ENCODE data around the gene GRAMD2A.

Gene GRAMD2A

DNA sequence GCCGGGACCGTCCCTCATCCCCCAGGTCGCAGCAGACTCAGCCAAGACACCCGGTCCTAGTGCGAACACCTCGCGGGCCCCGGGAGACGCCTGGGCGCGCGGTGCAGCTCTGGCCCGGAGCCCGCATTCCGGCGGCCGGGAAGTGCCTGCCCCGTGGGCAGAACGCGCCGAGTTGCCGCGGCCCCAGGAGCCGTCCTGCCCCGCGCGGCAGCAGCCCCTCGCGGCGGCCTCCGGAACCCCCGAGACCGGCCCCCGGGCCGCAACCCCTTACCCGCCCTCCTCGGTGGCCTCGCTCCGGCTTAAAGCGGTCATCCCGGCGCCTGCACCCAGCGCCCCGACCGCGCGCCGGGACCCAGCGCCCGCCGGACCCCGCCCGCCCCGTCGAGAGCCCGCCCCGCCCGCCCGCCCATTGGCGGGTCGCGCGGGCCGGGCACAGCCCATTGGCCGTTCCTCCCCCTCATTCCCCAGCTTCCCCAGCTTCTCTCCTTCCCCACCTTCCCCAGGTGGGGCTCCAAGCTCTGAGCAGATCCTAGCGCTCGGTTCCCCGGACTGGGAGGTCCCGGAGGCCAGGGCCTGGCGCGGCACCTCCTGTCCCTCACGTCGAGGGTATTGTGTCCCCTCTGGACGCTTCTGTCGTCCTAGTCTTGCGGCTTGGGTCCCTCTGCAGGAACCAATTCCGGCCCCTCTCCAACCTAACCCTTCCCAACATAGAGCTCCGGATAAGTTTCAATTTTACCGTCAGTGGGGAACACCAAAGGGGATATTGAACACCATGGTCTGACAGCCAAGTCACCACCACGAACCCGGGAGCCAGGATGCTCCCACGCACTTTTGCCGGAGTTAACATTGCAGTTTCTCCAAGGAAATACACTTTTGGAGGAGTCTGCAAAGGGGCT is at the start of gene GRAMD2A:
Gene GRAMD2A, minus strand, starts transcription at position 328 of the 896 bp plus-strand sequence.
- DNase-seq (ENCODE audit: low read depth), result peak; percentile 32

DNA sequence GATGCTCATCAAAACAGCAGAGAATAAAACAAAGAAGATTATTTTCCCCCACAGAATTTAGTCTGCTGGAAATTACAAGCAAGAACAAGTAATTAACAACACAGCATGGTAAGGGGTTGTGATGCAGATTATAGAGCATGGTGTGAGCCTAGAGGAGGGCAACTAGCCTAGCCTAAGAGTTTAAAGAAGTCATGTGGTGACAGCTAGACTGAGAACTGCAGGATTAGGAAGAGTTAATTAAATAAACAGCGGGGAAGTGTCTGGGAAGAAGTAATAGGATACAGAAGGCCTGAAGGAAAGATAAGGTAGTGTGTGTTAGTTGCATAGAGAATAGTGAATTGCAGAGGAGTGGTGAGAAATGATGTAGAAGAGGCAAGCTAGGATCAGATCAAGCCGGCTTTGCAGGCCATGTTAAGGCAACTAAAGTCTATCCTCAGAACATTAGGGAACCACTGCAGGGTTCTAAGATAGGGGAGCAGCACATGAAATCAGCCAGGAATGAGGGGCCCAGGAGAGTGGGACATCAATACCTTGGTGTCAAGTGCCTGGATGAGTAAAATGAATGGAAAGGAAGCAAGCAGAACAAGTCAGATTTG is 45.3 kb upstream of the GRAMD2A start:
- no peak for DNase-seq (ENCODE audit: low read depth)

- DNase-seq (ENCODE audit: low read depth), result no peak
These were observed 42.1 kb upstream of the GRAMD2A start for GRCh38 chr15:72239652-72240051.

DNA sequence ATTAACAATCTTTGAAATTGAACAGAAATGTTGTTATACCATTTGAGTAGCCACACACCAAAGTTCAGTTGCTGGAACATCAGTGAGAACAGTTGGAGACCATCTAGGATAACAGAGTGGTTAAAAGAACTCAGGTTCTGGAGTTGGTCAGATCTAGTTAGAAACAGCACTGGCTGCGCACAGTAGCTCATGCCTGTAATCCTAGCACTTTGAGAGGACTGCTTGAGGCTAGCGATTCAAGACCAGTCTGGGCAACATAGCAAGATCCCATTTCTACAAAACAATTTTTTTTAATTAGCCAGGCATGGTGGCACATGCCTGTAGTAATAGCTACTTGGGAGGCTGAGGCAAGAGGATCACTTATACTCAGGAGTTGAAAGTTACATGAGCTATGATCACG is 41.0 kb upstream of the GRAMD2A start:
- DNase-seq (ENCODE audit: low read depth), result no peak

- no peak for DNase-seq (ENCODE audit: low read depth)
These were observed 40.3 kb upstream of the GRAMD2A start for GRCh38 chr15:72237853-72238224.

DNA sequence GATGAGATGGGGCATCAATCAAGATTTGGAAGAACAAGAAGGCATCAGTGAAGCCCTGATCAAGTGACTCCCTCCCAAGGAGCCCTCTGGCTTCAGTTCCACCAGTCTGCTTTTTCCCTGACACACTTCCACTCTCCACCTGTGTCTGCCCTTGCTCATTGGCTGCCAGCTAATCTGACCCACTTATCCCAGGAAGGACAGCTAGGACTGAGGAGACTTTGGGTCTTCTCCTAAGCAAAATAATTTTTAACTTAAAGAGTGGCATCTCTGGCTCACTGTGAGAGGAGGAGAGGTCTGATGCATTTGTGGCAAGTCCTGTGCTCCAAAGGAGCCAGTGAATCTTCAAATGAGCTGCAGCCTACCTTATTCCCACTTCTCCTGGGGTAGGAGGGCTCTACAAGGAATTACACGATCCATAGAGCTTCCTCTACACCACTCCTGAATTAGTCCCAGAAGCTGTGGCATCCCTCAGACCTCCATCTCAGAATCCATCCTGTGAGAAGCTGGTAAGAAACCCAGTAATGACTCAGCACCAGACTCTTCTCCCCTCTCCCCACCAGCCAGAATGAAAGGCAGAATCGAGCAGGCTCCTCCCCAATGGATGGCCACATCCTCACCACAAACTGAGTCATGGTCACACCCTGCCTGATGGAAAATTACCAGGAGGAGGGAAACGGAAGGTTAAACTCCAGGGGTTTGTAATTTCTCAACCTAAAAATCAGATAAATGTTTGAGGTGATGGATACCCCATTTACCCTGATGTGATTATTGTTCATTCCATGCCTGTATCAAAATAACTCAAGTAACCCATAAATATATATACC is 39.7 kb upstream of the GRAMD2A start:
- peak; percentile 67 for DNase-seq (ENCODE audit: low read depth)

DNA sequence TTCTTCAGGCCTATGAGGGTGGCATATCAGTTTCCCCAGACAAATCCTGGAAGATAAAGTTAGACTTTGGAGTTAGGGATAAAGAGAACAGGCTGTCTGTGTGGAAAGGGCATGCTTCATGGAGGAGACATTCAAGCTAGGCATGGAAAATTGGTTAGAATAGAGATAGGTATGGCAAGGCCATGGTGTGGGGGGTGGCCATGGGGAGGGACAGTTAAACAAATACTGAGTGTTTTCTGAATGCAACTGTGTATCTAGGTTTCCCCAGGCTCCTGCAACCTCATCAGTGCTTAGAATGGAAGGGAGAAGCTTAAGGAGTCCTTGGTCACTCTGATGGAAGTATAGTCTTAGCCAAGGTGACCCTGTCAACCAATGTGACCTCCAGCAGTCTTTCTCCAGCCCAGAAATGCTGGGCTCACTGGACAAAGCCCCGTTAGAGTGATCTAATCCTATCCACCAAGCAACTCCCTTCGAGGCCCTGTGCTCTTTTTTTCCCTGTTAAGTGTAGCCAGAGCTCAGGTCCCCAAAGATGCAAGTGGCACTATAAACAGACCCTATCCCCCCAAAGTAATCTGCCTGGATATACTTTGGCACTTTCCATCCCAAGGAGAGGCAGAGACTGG is 38.9 kb upstream of the GRAMD2A start:
- no peak for DNase-seq (ENCODE audit: low read depth)

GRCh38 chr15:72235298-72235697 is 37.7 kb upstream of the GRAMD2A start:
- DNase-seq (ENCODE audit: low read depth), result no peak

- no peak for DNase-seq (ENCODE audit: low read depth)
These were observed 36.2 kb upstream of the GRAMD2A start for GRCh38 chr15:72233769-72234168.

GRCh38 chr15:72231833-72232478 is 34.4 kb upstream of the GRAMD2A start:
- peak; percentile 25 for DNase-seq (ENCODE audit: low read depth)

DNA sequence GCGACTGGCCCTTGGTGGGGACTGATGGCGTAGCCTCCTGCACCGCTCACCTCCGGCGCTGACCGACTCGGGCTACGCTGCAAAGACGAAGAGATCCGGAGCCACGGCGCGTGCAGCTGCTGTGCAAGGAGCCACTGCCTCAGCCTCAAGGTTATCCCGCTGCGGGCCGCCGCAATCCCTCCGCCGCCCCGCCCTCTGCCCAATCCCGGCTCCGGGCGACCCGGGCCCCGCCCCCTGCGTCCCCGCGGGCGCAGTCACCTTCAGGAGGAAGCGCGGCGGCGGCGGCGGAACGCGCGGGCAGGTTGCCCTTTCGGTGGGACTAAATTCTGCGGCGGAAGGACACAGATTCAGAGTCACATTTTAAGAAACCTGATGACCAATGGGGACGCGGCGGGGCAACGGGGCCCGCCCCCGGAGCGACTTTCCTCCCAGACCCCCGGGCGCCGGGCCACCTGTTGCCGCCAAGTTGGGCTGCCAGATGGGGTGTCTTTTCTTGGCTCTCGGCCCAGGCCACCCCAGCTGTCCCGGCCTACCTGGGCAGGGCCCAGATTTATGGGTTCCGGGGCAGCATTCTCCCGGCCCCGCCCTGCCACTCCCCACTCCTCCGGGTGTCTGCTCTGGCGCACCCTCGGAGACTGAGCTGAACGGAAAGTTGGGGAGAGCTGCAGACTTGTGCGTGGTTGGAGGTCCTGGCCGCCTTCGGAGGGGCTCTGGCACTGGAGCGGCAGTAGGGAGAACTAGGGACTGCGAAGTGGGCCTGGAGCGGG is 33.7 kb upstream of the GRAMD2A start, which contains the start of gene PKM:
Gene PKM, minus strand, starts transcription at position 125 of the 767 bp plus-strand sequence. CDS start 12,093 bp downstream, outside the sequence.
- DNase-seq (ENCODE audit: low read depth), result peak; percentile 94

GRCh38 chr15:72230197-72231065 is 32.8 kb upstream of the GRAMD2A start:
- DNase-seq (ENCODE audit: low read depth), result peak; percentile 82

DNA sequence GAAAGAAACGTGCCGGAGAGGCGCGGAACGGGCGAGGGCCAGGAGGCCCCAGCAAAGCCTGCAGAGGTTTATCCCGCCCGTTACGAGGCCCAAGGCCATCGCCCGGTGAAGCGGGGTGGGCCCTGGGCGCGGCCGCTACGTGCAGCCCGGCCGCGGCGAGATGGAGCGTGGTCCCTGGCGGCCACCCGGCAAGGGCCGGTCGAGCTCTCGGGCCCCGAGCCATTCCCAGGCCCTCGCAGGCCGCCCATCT is 32.3 kb upstream of the GRAMD2A start:
- no peak for DNase-seq (ENCODE audit: low read depth)

DNA sequence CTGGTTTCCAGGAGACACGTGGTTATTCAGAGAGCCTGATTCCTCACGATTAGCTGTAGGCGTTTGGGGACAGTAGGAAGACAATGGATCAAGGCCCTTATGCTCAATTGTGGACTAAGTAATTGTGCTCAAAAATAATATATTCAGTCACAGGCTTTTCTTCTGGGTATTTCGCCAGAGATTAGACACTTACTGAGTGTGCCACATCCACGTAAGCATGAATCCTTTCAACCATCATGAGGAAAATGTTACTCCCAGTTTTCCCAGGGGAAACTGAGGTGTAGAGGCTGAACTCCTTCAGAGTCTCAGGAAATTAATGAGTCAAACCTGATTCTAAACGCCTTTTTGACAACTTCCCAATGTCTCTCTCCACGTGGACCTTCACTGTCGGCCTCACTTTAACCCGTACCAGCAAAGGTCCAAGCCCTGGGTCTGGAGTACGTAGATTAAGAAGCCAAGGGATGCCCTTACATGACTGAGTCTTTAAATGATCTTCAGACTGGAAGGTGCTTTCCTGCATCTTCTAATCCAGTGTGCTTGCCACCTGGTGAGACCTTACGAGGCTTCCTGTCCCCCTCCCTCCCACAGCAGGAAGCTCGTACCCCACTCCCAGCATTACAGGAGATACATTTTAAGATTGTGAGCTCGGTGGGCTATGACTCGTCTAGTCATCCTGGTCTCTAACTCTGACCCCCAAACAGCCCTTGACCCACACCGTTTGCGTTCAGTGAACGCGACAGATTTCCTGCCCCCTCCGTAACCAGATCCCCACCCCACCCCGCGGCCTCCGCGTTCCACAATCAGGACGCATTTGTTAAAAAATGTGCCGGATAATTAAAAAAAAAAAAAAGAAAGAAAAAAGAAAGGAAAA is 31.7 kb upstream of the GRAMD2A start:
- no peak for DNase-seq (ENCODE audit: low read depth)

GRCh38 chr15:72227720-72228119 is 30.1 kb upstream of the GRAMD2A start:
- no peak for DNase-seq (ENCODE audit: low read depth)

GRCh38 chr15:72227192-72227586 is 29.6 kb upstream of the GRAMD2A start:
- DNase-seq (ENCODE audit: low read depth), result no peak

DNA sequence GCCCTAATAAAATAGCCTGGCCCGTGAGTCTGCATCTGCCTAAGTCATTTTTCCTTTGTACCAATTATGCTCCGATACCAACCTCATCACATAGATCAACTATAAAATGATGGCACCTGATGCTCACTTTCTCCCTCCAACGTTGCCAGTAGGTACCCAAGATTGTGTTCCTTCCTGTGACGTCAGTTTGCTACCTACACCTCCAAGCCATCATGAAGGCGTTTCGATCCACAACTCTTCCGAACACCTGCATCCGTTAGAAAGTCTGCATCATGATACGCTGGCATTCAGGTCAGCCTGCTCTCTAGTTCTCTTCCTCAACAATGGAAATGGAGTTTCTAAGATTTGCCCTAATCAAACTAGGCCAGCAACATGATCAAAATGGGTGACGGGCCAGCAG is 25.7 kb upstream of the GRAMD2A start:
- no peak for DNase-seq (ENCODE audit: low read depth)

GRCh38 chr15:72222393-72222792 is 24.8 kb upstream of the GRAMD2A start:
- no peak for DNase-seq (ENCODE audit: low read depth)

DNA sequence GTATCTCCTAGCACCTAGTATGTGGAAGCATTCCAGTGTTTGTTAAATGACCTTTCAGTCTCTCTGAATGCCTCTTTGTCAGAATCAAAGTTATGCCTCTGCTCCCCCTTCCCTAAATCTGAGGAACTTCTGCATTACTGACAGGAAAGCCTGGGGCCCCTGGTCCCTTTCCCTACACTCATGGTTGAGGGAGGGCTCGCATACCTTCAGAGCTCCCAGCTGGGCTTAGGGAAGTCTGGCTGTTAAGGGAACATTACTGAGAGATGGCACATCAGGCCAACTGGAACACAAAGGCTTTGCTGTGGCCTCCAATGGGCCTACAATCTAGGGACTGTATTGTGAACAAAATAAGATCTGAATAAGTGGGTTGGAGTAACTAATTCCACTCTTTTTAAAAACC is 23.1 kb upstream of the GRAMD2A start:
- DNase-seq (ENCODE audit: low read depth), result no peak

Data from stimulated activated CD8-positive, alpha-beta memory T cell treated with anti-CD3 and anti-CD28 coated beads, Interleukin-4, amount 100 ng/mL, for 24 hours (primary cell).